Measurements from ENCODE around the gene RNASE4. TPM values are rescaled to one million over a fixed set of nuclear protein-coding genes. Genes with fewer than 3 reads are reported as not detected.

Gene RNASE4
- total RNA-seq, 1 donor: 18.1 TPM

DNA sequence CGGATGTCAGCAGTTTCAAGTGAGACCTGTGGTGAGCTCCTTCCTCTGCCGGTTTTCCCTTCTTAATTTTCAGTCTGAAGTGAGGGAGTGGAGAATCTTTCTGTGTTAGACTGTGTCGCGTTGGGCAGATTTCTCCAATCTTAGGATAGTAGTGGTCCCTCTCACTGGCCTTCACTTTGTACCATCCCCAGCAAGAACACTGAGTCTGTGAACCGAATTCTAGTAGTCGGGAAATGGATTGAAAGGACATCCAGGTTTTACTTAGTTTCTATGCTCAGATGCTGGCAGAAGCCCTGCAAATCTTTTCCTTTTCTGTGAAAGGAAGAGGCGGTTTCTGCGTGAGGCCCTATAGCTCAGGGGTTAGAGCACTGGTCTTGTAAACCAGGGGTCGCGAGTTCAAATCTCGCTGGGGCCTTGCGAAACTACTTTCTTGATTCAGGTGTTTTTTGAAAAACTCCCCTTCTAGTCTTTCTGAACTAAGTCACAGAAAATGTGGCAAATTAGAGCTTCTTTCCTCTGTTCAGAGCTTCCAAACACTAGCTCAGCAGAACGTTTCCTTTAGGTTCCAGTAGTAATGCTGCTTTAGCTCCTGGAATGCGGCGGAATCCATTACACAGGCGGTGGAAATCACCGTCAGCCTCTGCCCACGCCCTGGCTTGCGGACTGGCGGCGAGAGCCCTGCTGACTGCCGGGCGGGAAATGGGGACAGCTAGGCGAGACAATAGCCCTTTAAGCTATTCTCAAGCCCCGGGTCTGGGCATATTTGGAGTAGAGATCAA is 2.8 kb upstream of the RNASE4 start:
- peak overlapping the region; percentile 98 for H2AFZ ChIP-seq (ENCODE audit: low read length)
- peak overlapping the region; percentile 88 for H3K4me2 ChIP-seq (ENCODE audit: insufficient read depth, low read length)
- H3K9me3 ChIP-seq (ENCODE audit: low read depth, low read length): no peaks in the 10 kb centered on the region
- DNase-seq (ENCODE audit: insufficient read length, low spot score, missing footprints): peak; percentile 90
- H3K27me3 ChIP-seq (ENCODE audit: insufficient read depth, low read length): no peaks in the 10 kb centered on the region
- H3K4me3 ChIP-seq (ENCODE audit: insufficient read depth, low read length): peak overlapping the region; percentile 97
- H3K4me1 ChIP-seq (ENCODE audit: insufficient read depth, low read length): peaks cover 27% of the 10 kb centered on the region
- H3K36me3 ChIP-seq (ENCODE audit: insufficient read depth, low read length): no peaks in the 10 kb centered on the region
- TF ChIP-seq, protein P1, sequence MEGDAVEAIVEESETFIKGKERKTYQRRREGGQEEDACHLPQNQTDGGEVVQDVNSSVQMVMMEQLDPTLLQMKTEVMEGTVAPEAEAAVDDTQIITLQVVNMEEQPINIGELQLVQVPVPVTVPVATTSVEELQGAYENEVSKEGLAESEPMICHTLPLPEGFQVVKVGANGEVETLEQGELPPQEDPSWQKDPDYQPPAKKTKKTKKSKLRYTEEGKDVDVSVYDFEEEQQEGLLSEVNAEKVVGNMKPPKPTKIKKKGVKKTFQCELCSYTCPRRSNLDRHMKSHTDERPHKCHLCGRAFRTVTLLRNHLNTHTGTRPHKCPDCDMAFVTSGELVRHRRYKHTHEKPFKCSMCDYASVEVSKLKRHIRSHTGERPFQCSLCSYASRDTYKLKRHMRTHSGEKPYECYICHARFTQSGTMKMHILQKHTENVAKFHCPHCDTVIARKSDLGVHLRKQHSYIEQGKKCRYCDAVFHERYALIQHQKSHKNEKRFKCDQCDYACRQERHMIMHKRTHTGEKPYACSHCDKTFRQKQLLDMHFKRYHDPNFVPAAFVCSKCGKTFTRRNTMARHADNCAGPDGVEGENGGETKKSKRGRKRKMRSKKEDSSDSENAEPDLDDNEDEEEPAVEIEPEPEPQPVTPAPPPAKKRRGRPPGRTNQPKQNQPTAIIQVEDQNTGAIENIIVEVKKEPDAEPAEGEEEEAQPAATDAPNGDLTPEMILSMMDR (IDR thresholded peaks at IDR 0.05; ENCODE audit: extremely low read depth, low read depth, low read length): no peak
- H3K27ac ChIP-seq (ENCODE audit: low read depth, low read length): peak overlapping the region; percentile 99
- H4K20me1 ChIP-seq (ENCODE audit: insufficient read depth, low read length): no peaks in the 10 kb centered on the region
- H3K79me2 ChIP-seq (ENCODE audit: insufficient read depth, low read length): no peaks in the 10 kb centered on the region

DNA sequence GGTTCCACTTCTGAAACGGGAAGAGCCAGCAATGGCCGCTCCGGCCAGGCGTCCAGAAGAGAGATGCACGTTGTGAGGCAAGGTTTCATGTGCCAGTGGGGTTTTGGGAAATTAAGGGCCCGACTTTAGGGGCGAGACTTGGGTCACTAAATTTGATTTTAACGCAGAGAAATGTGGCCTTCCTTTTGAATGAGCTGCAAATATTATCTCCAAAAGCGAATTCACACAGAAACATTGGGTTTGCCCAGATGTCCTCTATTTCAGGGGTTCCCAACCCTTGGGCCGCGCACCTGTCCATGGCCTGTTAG is 2.3 kb upstream of the RNASE4 start:
- no peaks in the 10 kb centered on the region for H3K36me3 ChIP-seq (ENCODE audit: insufficient read depth, low read length)
- no peak for DNase-seq (ENCODE audit: insufficient read length, low spot score, missing footprints)
- H3K4me2 ChIP-seq (ENCODE audit: insufficient read depth, low read length): peak overlapping the region; percentile 88
- TF ChIP-seq, protein P1 (IDR thresholded peaks at IDR 0.05; ENCODE audit: extremely low read depth, low read depth, low read length): no peak
- H3K27me3 ChIP-seq (ENCODE audit: insufficient read depth, low read length): no peaks in the 10 kb centered on the region
- peak overlapping the region; percentile 99 for H3K27ac ChIP-seq (ENCODE audit: low read depth, low read length)
- H3K9me3 ChIP-seq (ENCODE audit: low read depth, low read length): no peaks in the 10 kb centered on the region
- H3K4me3 ChIP-seq (ENCODE audit: insufficient read depth, low read length): peak overlapping the region; percentile 97
- peaks cover 27% of the 10 kb centered on the region for H3K4me1 ChIP-seq (ENCODE audit: insufficient read depth, low read length)
- peak overlapping the region; percentile 98 for H2AFZ ChIP-seq (ENCODE audit: low read length)
- H4K20me1 ChIP-seq (ENCODE audit: insufficient read depth, low read length): no peaks in the 10 kb centered on the region
- H3K79me2 ChIP-seq (ENCODE audit: insufficient read depth, low read length): no peaks in the 10 kb centered on the region

DNA sequence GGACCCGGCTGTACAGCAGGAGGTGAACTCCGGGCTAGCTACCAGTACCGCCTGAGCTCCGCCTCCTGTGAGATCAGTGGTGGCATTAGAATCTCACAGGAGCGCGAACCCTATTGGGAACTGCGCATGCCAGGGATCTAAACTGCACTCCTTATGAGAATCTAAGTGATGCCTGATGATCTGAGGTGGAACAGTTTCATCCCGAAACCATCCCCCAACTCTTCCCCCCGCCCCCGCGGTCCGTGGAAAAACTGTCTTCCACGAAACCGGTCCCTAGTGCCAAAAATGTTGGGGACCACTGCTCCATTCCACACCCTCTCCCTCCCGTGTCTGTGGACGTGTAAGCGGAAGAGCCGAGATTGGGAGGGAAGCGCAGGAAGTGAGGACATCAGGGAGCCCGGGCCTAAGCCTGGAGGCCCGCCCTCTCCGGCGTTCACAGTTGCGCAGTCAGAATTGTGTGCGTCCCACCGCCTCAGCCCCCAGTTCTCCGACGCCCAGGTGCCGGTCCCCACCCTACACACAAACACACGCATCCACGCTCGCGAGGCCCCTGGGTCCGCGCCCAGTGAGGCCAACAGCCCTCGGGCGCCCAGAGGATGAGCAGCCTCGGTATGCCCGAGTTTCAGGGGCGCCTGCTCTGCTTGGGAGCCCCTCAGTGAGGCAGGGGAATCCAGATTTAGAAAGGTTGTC is 1.8 kb upstream of the RNASE4 start:
- peak overlapping the region; percentile 97 for H3K4me3 ChIP-seq (ENCODE audit: insufficient read depth, low read length)
- no peaks in the 10 kb centered on the region for H3K27me3 ChIP-seq (ENCODE audit: insufficient read depth, low read length)
- TF ChIP-seq, protein P1 (IDR thresholded peaks at IDR 0.05; ENCODE audit: extremely low read depth, low read depth, low read length): no peak
- peak overlapping the region; percentile 98 for H2AFZ ChIP-seq (ENCODE audit: low read length)
- peak overlapping the region; percentile 88 for H3K4me2 ChIP-seq (ENCODE audit: insufficient read depth, low read length)
- H4K20me1 ChIP-seq (ENCODE audit: insufficient read depth, low read length): no peaks in the 10 kb centered on the region
- H3K27ac ChIP-seq (ENCODE audit: low read depth, low read length): peak overlapping the region; percentile 99
- H3K4me1 ChIP-seq (ENCODE audit: insufficient read depth, low read length): peaks cover 27% of the 10 kb centered on the region
- no peaks in the 10 kb centered on the region for H3K36me3 ChIP-seq (ENCODE audit: insufficient read depth, low read length)
- H3K79me2 ChIP-seq (ENCODE audit: insufficient read depth, low read length): no peaks in the 10 kb centered on the region
- peak; percentile 80 for DNase-seq (ENCODE audit: insufficient read length, low spot score, missing footprints)
- no peaks in the 10 kb centered on the region for H3K9me3 ChIP-seq (ENCODE audit: low read depth, low read length)
